GM12891 (cell line): ENCODE data around the gene GBF1.

Source experiments
- POLR2A ChIP-seq: IDR thresholded peaks from 2 replicates; pipeline ENCODE4 v1.6.1; 2011; ENCODE audit warnings: low read depth, low read length, control low read depth
- POLR2AphosphoS5 ChIP-seq: IDR thresholded peaks from 2 replicates; pipeline ENCODE4 v1.6.1; 2011; ENCODE audit warnings: low read depth, low read length, control low read depth
- POU2F2 ChIP-seq: IDR thresholded peaks from 2 replicates; pipeline ENCODE4 v1.6.1; 2011; ENCODE audit warnings: low read depth, mild to moderate bottlenecking, control low read depth, low read length, moderate library complexity
- SPI1 ChIP-seq: IDR thresholded peaks from 2 replicates; pipeline ENCODE4 v1.6.1; 2011; ENCODE audit warnings: low read depth, low read length, control low read depth
- TAF1 ChIP-seq: IDR thresholded peaks from 2 replicates; pipeline ENCODE4 v1.6.1; 2011; ENCODE audit warnings: low read depth, low read length, control low read depth

DNA sequence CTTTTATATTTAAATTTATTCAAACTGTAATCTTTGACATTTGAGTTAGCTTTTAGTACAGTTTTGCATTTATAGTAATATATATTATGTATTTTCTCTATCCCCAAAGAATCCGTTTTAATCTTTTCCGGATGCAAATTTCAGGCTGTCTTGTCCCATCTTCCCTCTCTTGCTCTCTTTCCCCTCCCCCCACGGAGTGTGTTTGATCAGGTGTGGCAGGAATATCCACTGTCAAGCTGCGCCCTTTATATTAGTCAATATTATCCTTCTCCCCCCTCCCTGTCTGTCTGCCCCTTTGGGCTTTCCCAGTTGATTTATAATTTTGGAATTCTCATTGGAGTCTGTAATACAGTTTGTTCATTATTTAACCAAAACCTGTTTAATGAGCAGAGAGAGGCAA lies 19.0 kb downstream of the GBF1 start:
- TF ChIP-seq POLR2AphosphoS5 (no peak), POLR2A (no peak), POU2F2 (no peak), SPI1 (no peak), TAF1 (no peak)
